Stimulated activated CD4-positive, alpha-beta T cell treated with anti-CD3 and anti-CD28 coated beads, TNF-alpha, amount 100 ng/mL, for 4 hours (primary cell): ENCODE results near the gene FAM114A1.
"Not testable (repeated sequence)": the region's sequence is repeated elsewhere in the genome, so short reads cannot be mapped to it uniquely, and the experiment has no call there.

Source experiments
- DNase-seq, 3 experiments: peaks; one replicate each; pipeline ENCODE4 v3.0.0-alpha.2; 2020; ENCODE audit warnings: low read depth in 3 of 3

FAM114A1 gene

GRCh38 chr4:38904090-38904666, 36.6 kb downstream of the FAM114A1 start:
- DNase-seq = no peak

DNA sequence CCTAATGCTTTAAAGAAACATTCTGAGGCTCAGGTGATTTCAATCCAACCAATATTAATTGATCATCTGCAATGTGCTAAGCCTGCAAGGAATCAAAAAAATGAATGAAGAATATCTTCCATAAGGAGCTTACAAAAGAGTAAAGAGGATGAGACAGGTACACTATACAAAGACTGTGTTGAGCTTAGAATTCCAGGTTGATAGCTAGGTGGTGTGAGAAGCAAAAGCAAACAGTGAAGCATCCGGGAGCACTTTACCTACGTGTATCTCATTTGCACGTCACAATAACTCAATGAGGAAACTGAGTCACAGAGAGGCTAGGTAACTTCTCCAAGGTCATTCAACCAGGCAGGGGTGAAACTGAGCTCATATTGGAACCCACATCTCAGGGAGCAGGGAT, 37.1 kb downstream of the FAM114A1 start:
- no peak for DNase-seq

DNA sequence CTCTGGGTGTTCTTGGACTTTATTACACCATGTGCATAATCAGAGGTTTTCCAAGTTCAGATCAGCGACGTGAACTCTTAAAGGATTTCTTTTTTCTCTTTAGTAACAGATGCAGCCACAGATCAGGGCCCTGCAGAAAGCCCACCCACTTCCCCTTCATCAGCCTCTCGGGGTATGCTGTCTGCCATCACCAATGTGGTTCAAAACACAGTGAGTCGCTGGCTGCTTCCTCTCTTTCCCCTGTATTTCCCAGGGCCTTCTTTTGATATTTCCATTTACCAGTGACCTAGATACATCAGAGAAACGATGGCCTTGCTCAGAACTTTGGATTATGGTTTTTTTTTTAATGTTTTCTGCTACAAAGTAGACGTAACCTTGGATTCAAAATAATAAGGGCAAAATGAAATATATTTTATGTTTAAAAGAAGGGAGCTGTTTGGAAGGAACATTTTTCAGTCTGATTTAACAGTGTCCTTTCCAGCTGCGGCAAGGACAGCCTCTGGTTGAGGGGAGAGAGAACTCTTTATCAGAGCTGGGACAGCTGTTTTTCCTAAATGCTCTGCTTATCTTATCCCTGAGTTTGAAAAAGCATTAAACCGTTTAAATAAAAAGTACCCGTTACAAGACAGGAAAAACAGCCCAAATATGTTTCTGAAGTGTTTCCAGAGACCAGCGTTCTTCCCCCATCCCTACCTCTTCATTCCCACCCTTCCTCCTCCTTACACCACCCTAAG, 38.2 kb downstream of the FAM114A1 start:
- no peak for DNase-seq

DNA sequence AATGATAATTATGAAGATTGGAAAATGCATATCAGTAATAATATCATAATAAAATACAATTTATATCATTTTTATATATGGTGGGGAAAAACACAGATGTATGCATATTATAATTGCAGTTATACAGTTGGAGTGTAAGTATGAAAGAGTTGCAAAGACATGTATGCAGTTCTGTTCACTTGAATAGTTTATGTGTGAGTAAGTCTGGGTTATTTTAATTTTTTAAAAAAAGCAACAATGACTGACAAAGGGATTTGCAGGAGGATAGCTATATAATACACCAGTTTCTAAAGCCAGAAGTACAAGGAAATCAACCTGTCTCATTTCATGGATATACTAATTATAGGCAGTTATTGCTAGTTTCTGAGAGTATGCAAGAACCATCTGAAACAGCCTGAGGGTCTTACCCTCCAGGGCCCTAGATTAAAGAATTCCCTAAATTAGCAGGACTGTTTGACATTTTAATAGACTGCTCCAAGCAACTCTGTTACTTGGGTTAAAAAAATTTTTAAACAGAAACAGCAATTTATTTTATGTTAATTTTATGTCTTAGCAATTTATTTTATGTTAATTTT, 40.2 kb downstream of the FAM114A1 start:
- no peak for DNase-seq

- no peak for DNase-seq
Measured at GRCh38 chr4:38909015-38909414, 41.4 kb downstream of the FAM114A1 start.

DNA sequence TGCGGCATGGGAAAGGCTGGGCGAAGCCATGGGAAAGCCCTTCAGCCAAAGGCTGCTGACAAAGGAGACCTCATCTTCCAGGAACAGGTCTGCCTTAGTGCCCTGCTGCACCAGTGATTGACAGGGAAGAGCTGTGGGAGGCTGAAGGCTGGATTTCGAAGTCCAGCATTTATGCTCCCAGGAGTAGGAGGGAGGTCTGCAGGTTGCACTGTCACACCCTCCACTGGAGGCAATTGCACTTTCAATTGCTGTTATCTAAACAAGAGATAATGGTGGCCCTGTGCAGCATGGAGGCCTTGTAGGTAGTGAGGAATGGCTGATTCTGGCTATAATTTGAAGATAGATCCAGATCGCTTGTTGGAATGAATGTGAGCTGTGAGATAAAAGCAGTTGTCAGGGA, 43.7 kb downstream of the FAM114A1 start:
- no peak for DNase-seq

DNA sequence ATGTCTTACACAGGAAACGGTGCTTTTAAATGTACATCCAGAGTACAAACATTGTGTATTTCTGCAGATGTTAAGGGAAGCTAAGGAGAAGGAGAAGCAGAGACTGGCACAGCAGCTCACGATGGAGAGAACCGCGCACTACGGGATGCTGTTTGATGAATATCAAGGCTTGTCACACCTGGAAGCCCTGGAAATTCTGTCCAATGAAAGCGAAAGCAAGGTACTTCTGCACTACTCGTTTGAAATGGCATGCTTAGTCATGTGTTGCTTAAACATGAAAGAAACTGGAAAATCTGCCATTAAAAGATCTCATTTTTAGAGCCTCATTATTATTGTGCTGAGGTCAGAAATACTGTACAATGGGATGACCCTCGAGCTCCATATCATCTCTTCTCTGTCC, 47.2 kb downstream of the FAM114A1 start:
- no peak for DNase-seq

DNA sequence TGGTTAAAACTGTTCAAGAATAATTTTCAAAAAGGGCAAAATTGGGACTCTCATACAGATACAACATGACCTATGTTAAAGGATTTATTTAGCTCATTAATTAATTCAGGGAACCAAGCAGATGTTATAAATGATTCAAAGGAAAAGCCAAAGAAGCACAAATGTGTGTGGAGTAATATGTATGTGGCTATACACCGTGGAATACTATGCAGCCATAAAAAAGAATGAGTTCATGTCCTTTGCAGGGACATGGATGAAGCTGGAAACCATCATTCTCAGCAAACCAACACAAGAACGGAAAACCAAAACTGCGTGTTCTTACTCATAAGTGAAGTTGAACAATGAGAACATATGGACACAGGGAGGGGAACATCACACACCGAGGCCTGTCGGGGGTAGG, 48.7 kb downstream of the FAM114A1 start:
- DNase-seq = not testable (repeated sequence)

GRCh38 chr4:38917481-38918025, 49.9 kb downstream of the FAM114A1 start:
- no peak for DNase-seq

GRCh38 chr4:38919494-38919893, 51.9 kb downstream of the FAM114A1 start:
- no peak for DNase-seq

- no peak for DNase-seq
Measured at GRCh38 chr4:38920186-38920585, 52.6 kb downstream of the FAM114A1 start.

GRCh38 chr4:38920677-38921076, 53.1 kb downstream of the FAM114A1 start:
- no peak for DNase-seq

- no peak for DNase-seq
Measured at GRCh38 chr4:38921151-38921550, 53.5 kb downstream of the FAM114A1 start.

DNA sequence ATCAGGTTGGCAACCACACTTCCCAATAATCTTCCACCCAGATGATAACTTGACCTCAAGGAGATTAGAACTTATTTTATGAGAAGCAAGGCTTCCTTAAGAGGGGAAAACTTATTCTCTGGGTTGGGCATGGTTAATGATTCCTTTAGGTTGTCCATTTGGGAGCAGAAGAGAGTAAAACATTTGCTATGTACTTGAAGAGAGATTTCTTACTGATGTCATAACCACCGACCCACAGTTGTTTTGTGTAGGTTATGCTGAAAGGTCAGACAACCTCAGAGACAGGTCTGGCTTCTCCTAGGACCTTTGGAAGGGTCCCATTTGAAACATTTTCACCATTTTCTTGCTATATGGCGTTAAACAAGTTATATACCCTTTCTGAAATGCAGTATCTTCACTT, 56.1 kb downstream of the FAM114A1 start:
- no peak for DNase-seq

- DNase-seq = no peak
Measured at GRCh38 chr4:38924353-38924752, 56.7 kb downstream of the FAM114A1 start.

GRCh38 chr4:38925492-38926413, 58.1 kb downstream of the FAM114A1 start:
- DNase-seq = no peak

DNA sequence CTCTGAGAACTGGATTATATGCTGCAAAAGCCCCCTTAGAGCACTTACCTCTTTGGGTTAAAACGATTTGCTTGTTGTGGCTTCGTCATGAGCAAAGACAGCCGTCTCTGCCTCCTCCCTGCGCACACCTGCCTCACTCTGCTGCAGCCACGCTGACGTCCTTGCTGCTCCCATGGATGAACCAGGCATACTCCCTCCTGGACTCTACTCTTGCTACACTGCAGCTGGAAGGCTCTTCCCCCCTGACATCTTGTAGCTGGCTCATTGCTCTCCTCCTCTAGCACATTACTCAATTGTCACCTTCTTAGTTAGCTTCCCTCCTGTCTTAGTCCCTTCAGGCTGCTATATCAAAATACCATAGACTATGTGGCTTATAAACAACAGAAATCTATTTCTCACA, 59.3 kb downstream of the FAM114A1 start:
- no peak for DNase-seq

- no peak for DNase-seq
Measured at GRCh38 chr4:38928568-38928967, 61.0 kb downstream of the FAM114A1 start.

DNA sequence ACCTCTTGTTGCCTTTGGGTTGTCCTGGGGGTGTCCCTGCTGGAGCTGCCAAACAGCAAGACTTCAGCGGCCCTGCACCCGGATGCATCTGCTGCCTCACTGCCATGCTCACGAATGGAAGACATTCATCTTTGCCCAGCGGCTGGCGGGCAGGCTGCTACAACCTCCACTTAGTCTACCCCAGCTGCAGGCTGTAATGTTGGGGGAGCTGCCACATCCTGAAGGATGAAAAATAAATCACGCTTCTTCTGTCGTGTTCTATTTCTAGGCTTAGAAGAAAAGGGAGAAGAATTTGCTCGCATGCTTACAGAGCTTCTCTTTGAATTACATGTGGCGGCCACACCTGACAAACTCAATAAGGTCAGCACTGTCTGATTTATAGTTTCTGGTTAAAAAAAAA, 61.4 kb downstream of the FAM114A1 start:
- no peak for DNase-seq

GRCh38 chr4:38930204-38930603, 62.6 kb downstream of the FAM114A1 start:
- DNase-seq = no peak

DNA sequence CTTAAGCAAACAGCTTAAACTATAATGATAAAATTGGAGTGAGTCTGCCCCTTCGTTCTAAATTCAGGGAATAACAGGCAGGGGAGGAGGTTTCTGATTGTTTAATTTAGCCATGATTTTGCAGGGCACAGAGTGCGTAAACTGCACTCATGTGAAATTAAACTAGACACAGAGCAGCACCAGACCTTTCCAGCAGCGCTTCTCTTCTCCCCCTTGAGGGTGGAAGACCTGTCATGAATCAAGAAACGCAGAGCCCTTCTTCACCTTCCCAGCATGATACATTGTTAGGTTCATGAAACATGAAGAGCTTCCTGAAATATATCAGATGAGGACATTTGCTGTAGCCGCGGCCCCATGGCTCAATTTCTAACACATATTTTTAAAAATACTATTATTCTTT, 63.1 kb downstream of the FAM114A1 start:
- no peak for DNase-seq

GRCh38 chr4:38931125-38931524, 63.5 kb downstream of the FAM114A1 start:
- no peak for DNase-seq
